Measurements from ENCODE around the gene TAF4.

DNA sequence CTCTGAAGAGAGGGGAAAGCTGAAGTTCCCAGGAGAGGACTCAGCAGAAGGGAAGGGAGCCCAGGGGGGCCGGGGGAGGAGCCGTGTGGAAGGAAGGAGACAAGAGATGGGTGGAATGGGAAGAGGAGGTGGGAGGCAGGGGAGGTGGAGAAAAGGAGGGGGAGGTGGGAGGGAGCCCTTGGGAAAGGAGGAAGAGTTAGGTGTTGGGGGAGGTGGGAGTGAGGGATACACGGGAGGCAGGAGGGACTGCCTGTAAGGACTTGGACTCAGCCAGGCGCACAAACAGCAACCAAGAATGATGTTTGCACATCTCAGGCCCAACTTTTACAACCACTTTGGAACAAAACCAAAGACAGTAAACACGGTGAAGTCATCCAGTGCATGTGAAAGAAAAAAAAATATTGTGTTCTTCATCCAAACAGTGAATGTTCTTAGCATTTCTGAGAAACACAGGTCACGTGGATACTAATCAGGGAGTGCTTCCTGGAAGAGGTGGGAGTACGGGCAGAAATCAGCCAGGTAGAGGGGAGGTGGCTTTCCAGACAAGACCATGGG lies 39.2 kb upstream of the TAF4 start:
- TF ChIP-seq, protein P1, sequence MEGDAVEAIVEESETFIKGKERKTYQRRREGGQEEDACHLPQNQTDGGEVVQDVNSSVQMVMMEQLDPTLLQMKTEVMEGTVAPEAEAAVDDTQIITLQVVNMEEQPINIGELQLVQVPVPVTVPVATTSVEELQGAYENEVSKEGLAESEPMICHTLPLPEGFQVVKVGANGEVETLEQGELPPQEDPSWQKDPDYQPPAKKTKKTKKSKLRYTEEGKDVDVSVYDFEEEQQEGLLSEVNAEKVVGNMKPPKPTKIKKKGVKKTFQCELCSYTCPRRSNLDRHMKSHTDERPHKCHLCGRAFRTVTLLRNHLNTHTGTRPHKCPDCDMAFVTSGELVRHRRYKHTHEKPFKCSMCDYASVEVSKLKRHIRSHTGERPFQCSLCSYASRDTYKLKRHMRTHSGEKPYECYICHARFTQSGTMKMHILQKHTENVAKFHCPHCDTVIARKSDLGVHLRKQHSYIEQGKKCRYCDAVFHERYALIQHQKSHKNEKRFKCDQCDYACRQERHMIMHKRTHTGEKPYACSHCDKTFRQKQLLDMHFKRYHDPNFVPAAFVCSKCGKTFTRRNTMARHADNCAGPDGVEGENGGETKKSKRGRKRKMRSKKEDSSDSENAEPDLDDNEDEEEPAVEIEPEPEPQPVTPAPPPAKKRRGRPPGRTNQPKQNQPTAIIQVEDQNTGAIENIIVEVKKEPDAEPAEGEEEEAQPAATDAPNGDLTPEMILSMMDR (IDR thresholded peaks at IDR 0.05) = no peak
- no peak for TF ChIP-seq POLR2A (IDR thresholded peaks at IDR 0.05)

Measured in Peyer's patch (tissue), 4 donors.